ENCODE measurements around the gene UBE2K. TPM values are rescaled to one million over a fixed set of nuclear protein-coding genes. Genes with fewer than 3 reads are reported as not detected.
"Not testable (repeated sequence)": the region's sequence is repeated elsewhere in the genome, so short reads cannot be mapped to it uniquely, and the experiment has no call there.

The UBE2K gene
- total and polyA plus RNA-seq, 2 of the 13 experiments (the other 11 are each of a cell fraction or from before 2014, with no cell fraction given) = 36.2 to 81.0 TPM

- TF ChIP-seq ZBTB40 (IDR thresholded peaks at IDR 0.05) (peak; percentile 52), ZBTB40 (CRISPR knock-in tag; IDR thresholded peaks at IDR 0.05) (no peak), NR2F2 (IDR thresholded peaks at IDR 0.05; ENCODE audit: borderline replicate concordance, low read depth) (no peak), ZNF207 (IDR thresholded peaks at IDR 0.05; ENCODE audit: borderline replicate concordance) (no peak), SOX5 (CRISPR knock-in tag; IDR thresholded peaks at IDR 0.05; ENCODE audit: borderline replicate concordance) (peak; percentile 48; the same call in 1 of the 2 replicates), RCOR2 (CRISPR knock-in tag; IDR thresholded peaks at IDR 0.05) (peak; percentile 53; the same call in 1 of the 2 replicates), GTF3A (CRISPR knock-in tag; conservative IDR thresholded peaks at IDR 0.05) (no peak), CEBPG (CRISPR knock-in tag; IDR thresholded peaks at IDR 0.05) (peak; percentile 71)
Observed at GRCh38 chr4:39649639-39650265, 48.2 kb upstream of the UBE2K start (continued).

- H3K4me3 ChIP-seq (replicated peaks in 1 of 3; ENCODE audit: insufficient read depth in 1 of 3, low read depth in 2 of 3, low read length in 3 of 3); H3K4me2 ChIP-seq (ENCODE audit: low read depth, low read length); H4K20me1 ChIP-seq (ENCODE audit: insufficient read depth, low read length); H3K9me3 ChIP-seq (ENCODE audit: low read length); H2AFZ ChIP-seq (ENCODE audit: low read length); BruUV-seq (replicated peaks); H3K79me2 ChIP-seq (ENCODE audit: insufficient read depth, low read length); H3K9ac ChIP-seq (ENCODE audit: insufficient read depth, low read depth, low read length); DNase-seq (ENCODE audit: low spot score); H3K27ac ChIP-seq (ENCODE audit: extremely low read length, insufficient read depth, low read length); in situ Hi-C loops (cut with HindIII; ENCODE audit: extremely low pct_ligation_motif_present, low pct_unique_long_range_greater_than_20kb); ATAC-seq; FAIRE-seq; H3K27me3 ChIP-seq (ENCODE audit: control insufficient read depth in 1 of 2, insufficient read depth in 2 of 2, low read length in 2 of 2); H3K36me3 ChIP-seq (replicated peaks in 1 of 2; ENCODE audit: control insufficient read depth in 1 of 2, insufficient read depth in 2 of 2, low read length in 2 of 2); intact Hi-C loops (cut with micrococcal nuclease; ENCODE audit: unreplicated experiment); CTCF ChIA-PET (ENCODE audit: low intra/inter-chr PET ratio, low total read pairs): not testable (repeated sequence)
- WGBS (ENCODE audit: low lambda C conversion rate) = 92% methylated on average over 4 of the region's 4 CpGs
- H3K4me1 ChIP-seq (ENCODE audit: insufficient read depth, low read length) = peaks cover 49% of the 10 kb centered on the region
- POLR2A ChIA-PET = interaction anchor here (1.3 kb wide), 1 partner anchor 13 kb away, joined by 5 read pairs; the partner anchor contains the start of gene SMIM14
Observed at GRCh38 chr4:39651586-39651985, 46.4 kb upstream of the UBE2K start.

Measured in HepG2 (cell line).